GM18520 (cell line): ENCODE measurements around the gene RMND5B.
A peak's percentile ranks its signal among the peaks of the same experiment; 100 is the strongest.
"Not testable (repeated sequence)": the region's sequence is repeated elsewhere in the genome, so short reads cannot be mapped to it uniquely, and the experiment has no call there.

ENCODE experiments used
- ATAC-seq: cut with Tn5 transposase; IDR thresholded peaks from one replicate; pipeline ENCODE4 v1.9.1; 2021; ENCODE audit not compliant: unreplicated experiment

RMND5B gene

GRCh38 chr5:178127300-178128009, 3.4 kb upstream of the RMND5B start:
- ATAC-seq, result not testable (repeated sequence)

GRCh38 chr5:178129296-178129695, 1.5 kb upstream of the RMND5B start:
- no peak for ATAC-seq

GRCh38 chr5:178130234-178130575, 609 bp upstream of the RMND5B start:
- ATAC-seq, result not testable (repeated sequence)

- no peak for ATAC-seq
Observed at GRCh38 chr5:178131446-178131996, 707 bp downstream of the RMND5B start.

- ATAC-seq, result no peak
Observed at GRCh38 chr5:178136990-178137389, 6.2 kb downstream of the RMND5B start.

- no peak for ATAC-seq
Observed at GRCh38 chr5:178137991-178138390, 7.2 kb downstream of the RMND5B start.

GRCh38 chr5:178141550-178141949, 10.7 kb downstream of the RMND5B start:
- no peak for ATAC-seq

GRCh38 chr5:178142642-178143041, 11.8 kb downstream of the RMND5B start:
- ATAC-seq, result no peak

- no peak for ATAC-seq
Observed at GRCh38 chr5:178143246-178143645, 12.4 kb downstream of the RMND5B start.

- no peak for ATAC-seq
Observed at GRCh38 chr5:178143901-178144300, 13.1 kb downstream of the RMND5B start.

- ATAC-seq, result no peak
Observed at GRCh38 chr5:178145965-178146820, 15.4 kb downstream of the RMND5B start.

- ATAC-seq, result no peak
Observed at GRCh38 chr5:178147406-178147805, 16.6 kb downstream of the RMND5B start.

GRCh38 chr5:178149199-178149932, 18.6 kb downstream of the RMND5B start:
- ATAC-seq, result no peak

- no peak for ATAC-seq
Observed at GRCh38 chr5:178150977-178151734, 20.3 kb downstream of the RMND5B start.

GRCh38 chr5:178152491-178153444, 22.0 kb downstream of the RMND5B start:
- no peak for ATAC-seq

- peak; percentile 94 for ATAC-seq
Observed at GRCh38 chr5:178153530-178154340, 22.9 kb downstream of the RMND5B start, which contains the start of gene NHP2. TSS of gene NHP2 (minus strand) at chr5:178153885. CDS start at chr5:178153817, 68 bp downstream.

GRCh38 chr5:178155065-178155464, 24.3 kb downstream of the RMND5B start:
- no peak for ATAC-seq

- ATAC-seq, result no peak
Observed at GRCh38 chr5:178160176-178160575, 29.4 kb downstream of the RMND5B start.

GRCh38 chr5:178162481-178162880, 31.7 kb downstream of the RMND5B start:
- no peak for ATAC-seq
